Measurements from ENCODE around the gene WIPF1. TPM values are rescaled to one million over a fixed set of nuclear protein-coding genes. Genes with fewer than 3 reads are reported as not detected.
A peak's percentile ranks its signal among the peaks of the same experiment; 100 is the strongest.

The WIPF1 gene
- total and polyA plus RNA-seq, 7 experiments from 2014 or later: 92.3 to 514 (median 329) TPM

DNA sequence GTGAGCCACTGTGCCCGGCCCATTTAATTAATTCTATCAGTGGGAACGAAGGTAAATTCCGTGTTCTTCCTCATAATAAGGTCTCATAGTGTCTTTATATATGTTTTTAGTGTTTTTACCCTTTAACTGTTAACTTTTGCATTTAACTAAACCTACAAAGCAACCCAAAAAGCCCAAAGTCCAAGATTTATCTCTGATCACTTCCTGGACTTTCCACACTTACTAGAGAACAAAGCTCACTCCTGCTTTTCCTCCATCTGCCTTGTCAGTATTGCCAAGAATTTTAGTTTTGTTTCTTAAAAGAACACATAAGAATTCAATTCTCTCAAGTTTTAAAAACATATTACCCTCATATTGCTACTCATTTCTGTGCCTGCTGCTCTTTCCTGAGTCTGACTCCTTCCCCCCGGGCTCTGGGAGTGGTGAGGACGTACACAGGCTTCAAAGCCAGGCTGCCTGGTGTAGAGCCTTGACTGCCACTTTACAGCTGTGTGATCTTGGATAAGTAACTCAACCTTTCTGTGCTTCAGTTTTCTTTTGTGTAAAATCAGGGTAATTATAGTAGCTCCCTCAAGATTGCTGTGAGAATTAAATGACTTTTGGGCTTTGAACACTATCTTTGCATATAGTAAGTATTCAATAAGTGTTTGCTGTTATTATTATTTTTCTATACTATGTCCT, 85.9 kb downstream of the WIPF1 start:
- Mint-ChIP-seq H3K9me3 (peaks cover 11 to 60% (median 27%) of the 10 kb centered on the region in 11 donors), H3K4me3 (peak overlapping the region in 5 of 10 donors; percentile 50 to 78 (median 53)), H3K36me3 (peaks cover 16 to 34% (median 20%) of the 10 kb centered on the region in 5 donors), H3K4me1 (peaks cover 8 to 23% (median 17%) of the 10 kb centered on the region in 7 donors), H3K27me3 (peaks cover 0 to 3% (median 0%) of the 10 kb centered on the region in 5 donors), H3K27ac (peak overlapping the region in 2 of 9 donors; percentile 48 to 65)
- POLR2A ChIA-PET: interaction anchor here (0.9 to 1.4 kb wide), 2 partner anchors 9 to 19 kb away, joined by 3 to 5 read pairs; no protein-coding TSS in a partner anchor
- Histone ChIP-seq H3K36me3 (ENCODE audit: control insufficient read depth in 2 of 3, insufficient read depth in 3 of 3, low read length in 3 of 3) (no peaks in the 10 kb centered on the region), H3K4me3 (ENCODE audit: low read length) (no peak overlapping the region), H3K9me3 (ENCODE audit: control insufficient read depth in 2 of 3, low read length in 3 of 3) (peaks cover 0 to 13% (median 0%) of the 10 kb centered on the region in 3 experiments), H3K27ac (ENCODE audit: low read depth, low read length) (no peak overlapping the region), H3K27me3 (ENCODE audit: control insufficient read depth in 2 of 2, insufficient read depth in 2 of 2, low read length in 2 of 2) (no peaks in the 10 kb centered on the region), H3K4me1 (ENCODE audit: control insufficient read depth in 2 of 2, insufficient read depth in 2 of 2, low read length in 2 of 2) (no peaks in the 10 kb centered on the region)
- intact Hi-C loops (cut with micrococcal nuclease): loop anchor here in 1 of 2 donors (2.0 kb wide), 1 partner anchor 13 kb away; no protein-coding TSS in a partner anchor
- ATAC-seq (no peak), DNase-seq (no peak)
- CTCF ChIA-PET: no interaction called here

DNA sequence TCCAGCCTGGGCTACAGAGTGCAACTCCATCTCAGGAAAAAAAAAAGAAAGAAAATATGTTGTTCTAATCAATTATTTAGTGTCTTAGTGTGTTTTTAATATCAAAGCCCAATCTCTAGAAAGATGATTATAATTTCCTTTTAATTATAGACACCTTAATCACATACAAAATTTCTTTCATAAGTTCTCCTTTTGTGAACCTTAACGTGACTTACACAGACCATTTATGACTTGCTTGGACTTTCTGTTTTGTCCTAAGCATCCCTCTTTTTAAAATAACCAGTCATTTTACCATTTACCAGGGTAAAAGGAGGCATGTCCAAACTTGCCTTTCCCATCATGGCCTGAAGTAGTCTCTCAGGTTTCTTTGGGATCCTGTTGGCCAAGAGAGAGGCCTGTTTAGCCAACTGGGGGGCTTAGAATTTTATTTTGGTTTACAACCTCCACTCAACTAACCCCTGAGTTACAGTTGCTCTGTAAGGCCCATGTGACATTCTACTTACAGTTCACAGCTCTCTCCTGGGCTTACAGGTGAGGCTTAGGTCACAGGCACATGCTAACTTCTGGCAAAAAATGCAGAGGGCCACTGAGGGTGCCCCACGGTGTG, 86.9 kb downstream of the WIPF1 start:
- ChIA-PET CTCF (interaction anchor here (0.7 to 2.1 kb wide), 2 partner anchors 25 to 48 kb away, joined by 4 to 7 read pairs; no protein-coding TSS in a partner anchor), POLR2A (no interaction called here)
- Mint-ChIP-seq H3K9me3 (peaks cover 11 to 60% (median 27%) of the 10 kb centered on the region in 11 donors), H3K27ac (peak overlapping the region in 1 of 9 donors; percentile 12), H3K4me1 (peaks cover 4 to 17% (median 13%) of the 10 kb centered on the region in 7 donors), H3K36me3 (peaks cover 16 to 38% (median 20%) of the 10 kb centered on the region in 5 donors), H3K4me3 (no peak overlapping the region), H3K27me3 (peaks cover 0 to 3% (median 0%) of the 10 kb centered on the region in 5 donors)
- H3K9me3 ChIP-seq (ENCODE audit: control insufficient read depth in 2 of 3, low read length in 3 of 3): peaks cover 0 to 13% (median 0%) of the 10 kb centered on the region in 3 experiments
- no peak overlapping the region for H3K27ac ChIP-seq (ENCODE audit: low read depth, low read length)
- H3K4me1 ChIP-seq (ENCODE audit: control insufficient read depth in 2 of 2, insufficient read depth in 2 of 2, low read length in 2 of 2): no peaks in the 10 kb centered on the region
- ATAC-seq: no peak
- DNase-seq: no peak
- no peaks in the 10 kb centered on the region for H3K36me3 ChIP-seq (ENCODE audit: control insufficient read depth in 2 of 3, insufficient read depth in 3 of 3, low read length in 3 of 3)
- no peak overlapping the region for H3K4me3 ChIP-seq (ENCODE audit: low read length)
- H3K27me3 ChIP-seq (ENCODE audit: control insufficient read depth in 2 of 2, insufficient read depth in 2 of 2, low read length in 2 of 2): no peaks in the 10 kb centered on the region
- intact Hi-C loops (cut with micrococcal nuclease): no loop called here

Other genes with a start within 250 kb of the WIPF1 start
- gene SCRN3, start 202.1 kb downstream of the WIPF1 start, total RNA-seq: 10 to 100 TPM; 12.3 to 22.1 (median 16.4) TPM
- 10 to 100 TPM; 14.0 to 15.4 TPM for gene SCRN3, start 202.1 kb downstream of the WIPF1 start, polyA plus RNA-seq
- 10 to 100 TPM; 15.0 to 25.0 (median 16.5) TPM for gene GPR155, start 110.8 kb downstream of the WIPF1 start, total RNA-seq
- 10 to 100 TPM in 1 of 2 donors, 1 to 10 TPM in 1; 5.2 to 10.8 TPM for gene GPR155, start 110.8 kb downstream of the WIPF1 start, polyA plus RNA-seq
- gene CHRNA1, start 166.7 kb upstream of the WIPF1 start, total RNA-seq: not detected
- not detected for gene CHRNA1, start 166.7 kb upstream of the WIPF1 start, polyA plus RNA-seq